GM18499 (cell line): Measurements from ENCODE around the gene IFI44L.

Source experiments
- ATAC-seq: cut with Tn5 transposase; IDR thresholded peaks from one replicate; pipeline ENCODE4 v1.9.1; 2021; ENCODE audit warnings: moderate number of reproducible peaks; ENCODE audit not compliant: insufficient read depth, unreplicated experiment

The IFI44L gene

DNA sequence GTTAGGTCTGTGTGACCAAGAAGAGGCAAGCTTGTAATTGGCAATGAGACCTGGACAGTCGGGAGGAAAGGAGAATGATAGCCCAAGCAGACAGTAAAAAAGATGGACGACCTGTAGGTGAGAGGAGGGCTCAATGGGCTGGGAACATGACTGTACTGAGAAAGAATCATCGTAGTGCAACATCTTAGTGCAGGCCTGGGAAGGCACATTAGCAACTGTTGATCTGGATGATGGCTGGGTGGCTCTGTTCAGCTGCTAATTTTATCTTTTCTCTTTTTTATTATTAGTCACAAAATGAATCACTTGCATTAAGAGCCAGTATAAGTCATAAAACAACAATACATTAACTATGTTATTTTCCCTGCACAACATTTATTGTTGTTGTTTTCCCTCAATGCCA, 62.2 kb downstream of the IFI44L start:
- no peak for ATAC-seq

DNA sequence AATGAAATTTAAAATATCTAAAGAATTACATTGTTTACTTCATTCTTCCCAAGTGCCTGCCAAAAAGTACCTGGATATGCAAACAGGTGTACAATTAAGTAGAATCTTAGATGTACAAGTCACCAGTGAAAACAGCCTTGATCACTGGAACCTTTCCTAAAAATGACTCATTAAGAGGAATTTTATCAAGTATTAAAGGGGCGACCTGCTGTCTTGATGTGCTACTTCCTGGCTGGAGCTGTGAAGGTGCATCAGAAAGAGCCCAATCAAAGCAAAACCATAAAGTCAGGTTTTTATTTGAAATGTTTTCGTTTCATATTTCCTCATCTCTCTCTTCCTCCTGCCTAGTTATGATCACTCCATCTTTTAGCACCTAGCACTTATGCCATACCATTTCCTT, 62.8 kb downstream of the IFI44L start:
- ATAC-seq, result no peak

DNA sequence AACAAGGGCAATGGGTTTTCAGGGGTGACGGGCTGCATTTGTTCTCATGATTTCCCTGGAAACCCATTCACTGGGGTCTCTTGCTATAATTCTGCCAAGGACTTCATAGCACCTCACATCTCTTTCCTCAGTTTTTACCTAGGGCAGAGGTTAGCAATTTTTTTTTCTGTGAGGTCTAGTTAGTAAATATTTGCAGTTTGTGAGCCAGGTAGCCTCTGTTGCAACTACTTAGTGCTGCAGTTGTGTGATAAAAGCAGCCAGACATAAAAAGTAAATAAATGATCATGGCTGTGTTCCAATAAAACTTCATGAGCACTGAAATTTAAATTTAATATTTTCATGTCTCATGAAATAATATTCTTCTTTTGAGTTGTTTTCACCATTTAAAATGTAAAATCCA, 67.1 kb downstream of the IFI44L start:
- ATAC-seq, result no peak

DNA sequence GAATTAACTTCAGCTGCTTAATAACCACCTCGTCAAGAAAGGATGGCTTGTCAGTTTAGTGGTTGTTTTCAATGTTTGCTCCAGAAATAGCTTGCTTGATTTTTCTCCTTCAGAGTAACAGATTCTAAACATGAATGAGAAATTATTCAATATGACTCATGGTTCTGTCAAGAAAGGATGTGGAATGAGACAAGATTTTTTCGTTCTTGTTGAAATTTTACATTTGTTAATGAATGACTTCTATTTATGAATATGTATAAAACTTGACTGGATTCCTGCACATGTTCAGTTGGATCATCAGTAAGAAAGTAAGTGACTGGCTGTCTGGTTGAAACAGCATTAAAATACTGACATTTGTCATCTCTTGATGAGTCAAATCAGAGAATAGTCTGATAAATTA, 67.7 kb downstream of the IFI44L start:
- ATAC-seq, result no peak

DNA sequence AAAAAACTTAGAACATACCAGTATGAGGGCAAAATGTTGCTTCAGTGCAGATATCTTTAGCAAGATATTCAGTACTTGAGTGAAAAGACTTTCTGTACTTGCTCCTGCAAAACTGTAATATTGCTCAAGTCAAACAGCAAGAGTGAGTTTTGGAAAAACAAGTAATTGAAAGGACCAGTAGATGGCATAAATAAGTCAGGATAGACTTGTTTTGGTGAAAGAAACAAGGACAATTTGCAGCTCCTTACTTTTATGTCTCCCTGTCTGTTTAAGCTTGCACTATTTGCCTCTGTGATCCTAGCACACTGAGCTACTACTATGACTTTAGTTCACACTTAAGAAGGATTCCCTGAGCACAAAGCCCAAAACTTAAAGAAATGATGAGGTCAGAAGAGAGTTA, 68.4 kb downstream of the IFI44L start:
- no peak for ATAC-seq

DNA sequence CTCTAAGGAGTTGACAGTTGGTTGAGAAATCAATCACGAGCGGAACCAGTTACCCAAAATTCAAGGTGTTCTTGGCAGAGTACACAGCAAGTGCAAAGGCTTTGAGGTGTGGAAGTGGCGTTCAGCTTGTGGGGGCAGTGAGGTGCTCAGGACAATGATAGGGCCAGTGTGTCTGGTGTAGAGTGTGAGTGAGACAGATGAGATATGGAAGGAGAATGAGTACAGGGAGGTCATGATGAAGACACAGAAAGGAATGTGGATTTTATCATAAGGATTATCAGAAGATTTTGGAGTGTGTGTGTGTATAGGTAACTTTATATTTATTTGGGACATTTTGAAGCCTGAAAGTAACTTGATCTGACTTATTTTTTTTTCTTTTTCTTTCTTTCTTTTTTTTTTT, 70.3 kb downstream of the IFI44L start:
- ATAC-seq, result no peak

DNA sequence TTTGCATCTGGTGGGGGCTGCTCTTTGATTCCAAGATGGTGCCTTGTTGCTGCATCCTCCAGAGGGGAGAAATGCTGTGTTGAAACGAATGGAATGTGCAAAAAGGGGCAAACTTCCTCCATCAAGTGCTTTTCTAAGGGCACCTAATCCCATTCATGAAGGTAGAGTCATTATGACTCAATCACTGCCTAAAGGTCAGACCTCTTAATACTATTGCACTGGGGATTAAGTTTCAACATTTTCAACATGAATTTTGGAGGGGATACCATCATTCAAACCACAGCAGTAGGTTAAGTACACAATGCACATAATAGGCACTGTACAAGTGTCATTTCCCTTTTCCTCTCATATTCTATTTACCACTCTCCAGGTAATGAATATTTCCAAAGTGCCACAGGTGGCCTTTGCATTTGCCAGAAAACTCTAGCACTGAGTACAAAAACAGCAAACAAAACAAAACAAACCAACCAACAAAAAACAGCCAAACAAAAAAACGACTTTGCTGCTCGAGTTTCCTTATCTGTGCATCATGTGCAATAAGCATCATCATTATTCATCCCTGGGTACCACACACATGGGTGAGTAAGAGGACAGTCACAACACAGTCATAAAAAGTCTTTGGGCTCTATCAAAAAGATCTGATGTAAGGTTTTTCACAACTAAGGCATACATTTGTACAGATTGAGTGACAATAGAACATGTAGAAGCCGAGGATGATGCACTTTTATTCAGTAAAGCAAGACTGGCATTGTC, 71.9 kb downstream of the IFI44L start:
- ATAC-seq, result no peak
